ENCODE results near the gene AMBRA1. TPM values are rescaled to one million over a fixed set of nuclear protein-coding genes. Genes with fewer than 3 reads are reported as not detected.
A peak's percentile ranks its signal among the peaks of the same experiment; 100 is the strongest.

Gene AMBRA1
- total RNA-seq, 2 donors from 2014 or later: 35.2 to 42.2 TPM

- no peak for TF ChIP-seq CTCF (IDR thresholded peaks at IDR 0.05)
Measured at GRCh38 chr11:46625406-46625805, 31.6 kb upstream of the AMBRA1 start.

GRCh38 chr11:46618837-46619236 is 25.0 kb upstream of the AMBRA1 start:
- H3K4me3 ChIP-seq: peak overlapping the region; percentile 99
- no peak for TF ChIP-seq CTCF (IDR thresholded peaks at IDR 0.05)
- H3K27ac ChIP-seq: no peak overlapping the region
- no peaks in the 10 kb centered on the region for H3K36me3 ChIP-seq
- DNase-seq (ENCODE audit: low spot score) (no peak), ATAC-seq (ENCODE audit: insufficient number of reproducible peaks, low FRiP score, low read depth) (no peak)
- H3K4me1 ChIP-seq (ENCODE audit: control insufficient read depth in 1 of 2, low read depth in 2 of 2): peaks cover 10 to 54% of the 10 kb centered on the region in 2 donors
- no peaks in the 10 kb centered on the region for H3K27me3 ChIP-seq (replicated peaks; ENCODE audit: insufficient read depth)
- H3K9me3 ChIP-seq: no peaks in the 10 kb centered on the region

More at GRCh38 chr11:46625406-46625805, 31.6 kb upstream of the AMBRA1 start:
- Histone ChIP-seq H3K4me1 (ENCODE audit: control insufficient read depth in 1 of 2, low read depth in 2 of 2) (peaks cover 0 to 11% of the 10 kb centered on the region in 2 donors), H3K9me3 (no peaks in the 10 kb centered on the region), H3K4me3 (no peak overlapping the region), H3K36me3 (peaks cover 22% of the 10 kb centered on the region), H3K27ac (no peak overlapping the region), H3K27me3 (replicated peaks; ENCODE audit: insufficient read depth) (no peaks in the 10 kb centered on the region)
- DNase-seq (ENCODE audit: low spot score): no peak
- ATAC-seq (ENCODE audit: insufficient number of reproducible peaks, low FRiP score, low read depth): no peak

GRCh38 chr11:46617972-46618314 is 24.1 kb upstream of the AMBRA1 start:
- Histone ChIP-seq H3K27ac (peak overlapping the region; percentile 93 to 95), H3K9me3 (no peaks in the 10 kb centered on the region), H3K4me3 (peak overlapping the region; percentile 99), H3K36me3 (no peaks in the 10 kb centered on the region), H3K4me1 (ENCODE audit: control insufficient read depth in 1 of 2, low read depth in 2 of 2) (peaks cover 10 to 54% of the 10 kb centered on the region in 2 donors), H3K27me3 (replicated peaks; ENCODE audit: insufficient read depth) (no peaks in the 10 kb centered on the region)
- DNase-seq (ENCODE audit: low spot score): no peak
- no peak for TF ChIP-seq CTCF (IDR thresholded peaks at IDR 0.05)
- ATAC-seq (ENCODE audit: insufficient number of reproducible peaks, low FRiP score, low read depth): no peak

GRCh38 chr11:46617134-46617971 is 23.5 kb upstream of the AMBRA1 start, which contains the start of the genes ATG13 and HARBI1:
ATG13 (plus strand) TSS chr11:46617553; CDS start chr11:46644292, 26,739 bp downstream.
HARBI1 (minus strand) TSS chr11:46617227; CDS start chr11:46616237, 990 bp downstream.
- H3K36me3 ChIP-seq: no peaks in the 10 kb centered on the region
- H3K9me3 ChIP-seq: no peaks in the 10 kb centered on the region
- no peaks in the 10 kb centered on the region for H3K27me3 ChIP-seq (replicated peaks; ENCODE audit: insufficient read depth)
- peak; percentile 65 for TF ChIP-seq CTCF (IDR thresholded peaks at IDR 0.05)
- ATAC-seq (ENCODE audit: insufficient number of reproducible peaks, low FRiP score, low read depth) (peak; percentile 89), DNase-seq (ENCODE audit: low spot score) (peak; percentile 65)
- peak within 1 kb of the TSS; percentile 99 for H3K4me3 ChIP-seq
- peaks cover 10 to 54% of the 10 kb centered on the region in 2 donors for H3K4me1 ChIP-seq (ENCODE audit: control insufficient read depth in 1 of 2, low read depth in 2 of 2)
- peak within 1 kb of the TSS; percentile 93 to 95 for H3K27ac ChIP-seq

- TF ChIP-seq CTCF (IDR thresholded peaks at IDR 0.05): no peak
- peaks cover 10 to 54% of the 10 kb centered on the region in 2 donors for H3K4me1 ChIP-seq (ENCODE audit: control insufficient read depth in 1 of 2, low read depth in 2 of 2)
- no peaks in the 10 kb centered on the region for H3K36me3 ChIP-seq
- peak overlapping the region; percentile 99 for H3K4me3 ChIP-seq
- no peak for DNase-seq (ENCODE audit: low spot score)
- H3K27ac ChIP-seq: peak overlapping the region; percentile 93 to 95
- H3K9me3 ChIP-seq: no peaks in the 10 kb centered on the region
- no peak for ATAC-seq (ENCODE audit: insufficient number of reproducible peaks, low FRiP score, low read depth)
- no peaks in the 10 kb centered on the region for H3K27me3 ChIP-seq (replicated peaks; ENCODE audit: insufficient read depth)
Measured at GRCh38 chr11:46616551-46617133, 22.8 kb upstream of the AMBRA1 start.
